GM12878 (cell line): ENCODE data around the gene DCAF7. TPM values are rescaled to one million over a fixed set of nuclear protein-coding genes. Genes with fewer than 3 reads are reported as not detected.

Source experiments
- ATAC-seq: fragments of 200-7000 bp; cut with Tn5 transposase; 3 replicates; pipeline ENCODE4 v1.9.1; 2020; ENCODE audit warnings: mild to moderate bottlenecking, moderate library complexity
- BruUV-seq: library from RNA; stranded (reverse); fragments of 400-500 nt; replicated peaks from 2 replicates; lab custom pipeline; 2021; lab: Mats Ljungman, UMichigan
- CTCF ChIA-PET: fragments of 300-600 bp; sonication (Branson Sonifier 250); formaldehyde crosslinking; extraction: SDS; loops from one replicate; lab custom pipeline; 2021; ENCODE audit warnings: inconsistent platforms; lab: Yijun Ruan, JAX
- POLR2A ChIA-PET: fragments of 350-600 bp; formaldehyde crosslinking; extraction: SDS; loops from one replicate; lab custom pipeline; 2021; ENCODE audit warnings: inconsistent platforms; lab: Charles Lee
- RAD21 ChIA-PET: fragments of 300-600 bp; sonication (Branson Sonifier 250); formaldehyde crosslinking; loops from one replicate; lab custom pipeline; 2023; ENCODE audit warnings: antibody characterized with exemption; ENCODE audit not compliant: unreplicated experiment; lab: Charles Lee
- SMC1A ChIA-PET: fragments of 300-600 bp; sonication (Branson Sonifier 250); formaldehyde crosslinking; loops from one replicate; lab custom pipeline; 2023; ENCODE audit not compliant: unreplicated experiment, uncharacterized antibody; lab: Charles Lee
- DNase-seq: peaks from one replicate; pipeline ENCODE4 v3.0.0-alpha.2; 2011; ENCODE audit warnings: low read depth, low spot score
- FAIRE-seq: peaks from 3 replicates; lab custom pipeline; 2011; peaks lifted over from hg19 to GRCh38; lab: Jason Lieb, UNC
- H2AFZ ChIP-seq: 2 replicates; pipeline ENCODE4 v1.6.0; 2011; ENCODE audit warnings: low read depth, low read length, control low read depth; ENCODE audit not compliant: control insufficient read depth
- H3K27ac ChIP-seq: 2 replicates; pipeline ENCODE4 v1.5.1; 2011; ENCODE audit warnings: control low read depth; ENCODE audit not compliant: control insufficient read depth, insufficient read depth
- H3K27me3 ChIP-seq, 2 experiments: replicated peaks in 1 of 2; 2 replicates each; pipeline versions ENCODE4 v1.6.0 to v1.6.1; 2011; ENCODE audit warnings: low read length in 1 of 2; ENCODE audit not compliant: control insufficient read depth in 2 of 2, insufficient read depth in 2 of 2
- H3K36me3 ChIP-seq, 2 experiments: 2 replicates each; pipeline ENCODE4 v1.5.1; 2011; ENCODE audit warnings: low read length in 1 of 2; ENCODE audit not compliant: control insufficient read depth in 2 of 2, insufficient read depth in 2 of 2
- H3K4me1 ChIP-seq: 2 replicates; pipeline ENCODE4 v1.6.1; 2011; ENCODE audit warnings: mild to moderate bottlenecking, low read length, moderate library complexity, mixed read lengths; ENCODE audit not compliant: control insufficient read depth, insufficient read depth
- H3K4me2 ChIP-seq: 2 replicates; pipeline ENCODE4 v1.6.0; 2011; ENCODE audit warnings: control low read depth; ENCODE audit not compliant: control insufficient read depth, insufficient read depth
- H3K4me3 ChIP-seq: fragments of 200-600 bp; sonication (generic); 2 replicates; pipeline ENCODE4 v1.5.1; 2016
- H3K79me2 ChIP-seq: 2 replicates; pipeline ENCODE4 v1.6.0; 2011; ENCODE audit warnings: low read length; ENCODE audit not compliant: control insufficient read depth, insufficient read depth
- H3K9ac ChIP-seq: 2 replicates; pipeline ENCODE4 v1.8.0; 2011; ENCODE audit warnings: low read length, control low read depth, mixed read lengths; ENCODE audit not compliant: control insufficient read depth, insufficient read depth
- H3K9me3 ChIP-seq: replicated peaks from 3 replicates; pipeline ENCODE4 v1.5.1; 2011; ENCODE audit warnings: mild to moderate bottlenecking, low read length; ENCODE audit not compliant: control insufficient read depth, insufficient read depth
- H4K20me1 ChIP-seq: 2 replicates; pipeline ENCODE4 v1.6.0; 2011; ENCODE audit not compliant: control insufficient read depth, insufficient read depth
- CHD4 ChIP-seq: fragments of 200-600 bp; sonication (generic); IDR thresholded peaks from 2 replicates; pipeline ENCODE4 v1.6.1; 2016; ENCODE audit warnings: mild to moderate bottlenecking
- DPF2 ChIP-seq: fragments of 450-650 bp; IDR thresholded peaks from 2 replicates; pipeline ENCODE4 v1.6.1; 2017; ENCODE audit warnings: mild to moderate bottlenecking
- EGR1 ChIP-seq, 2 experiments: IDR thresholded peaks; 1 replicate in 1 of 2; 2 replicates in 1 of 2; pipeline ENCODE4 v1.6.1; 2011 to 2012; ENCODE audit warnings: low read depth in 2 of 2, low read length in 2 of 2, borderline replicate concordance in 1 of 2, mild to moderate bottlenecking in 1 of 2, moderate library complexity in 1 of 2
- ETV6 ChIP-seq, 2 experiments: fragments of 450-650 bp in 1 of 2; IDR thresholded peaks in 1 of 2; conservative IDR thresholded peaks in 1 of 2; 2 replicates each; pipeline ENCODE4 v1.6.1; 2014; ENCODE audit warnings: antibody characterized with exemption in 1 of 2, borderline replicate concordance in 1 of 2, low read depth in 1 of 2, mild to moderate bottlenecking in 1 of 2, moderate library complexity in 1 of 2
- GABPA ChIP-seq: IDR thresholded peaks from 2 replicates; pipeline ENCODE4 v1.6.1; 2014; ENCODE audit warnings: antibody characterized with exemption, low read depth, mild to moderate bottlenecking, inconsistent platforms
- MYB ChIP-seq: fragments of 150-350 bp; IDR thresholded peaks from 2 replicates; pipeline ENCODE4 v1.6.1; 2014; ENCODE audit warnings: mild to moderate bottlenecking, low read depth, low read length, borderline replicate concordance
- RBBP5 ChIP-seq: fragments of 200-600 bp; sonication (generic); conservative IDR thresholded peaks from 2 replicates; pipeline ENCODE4 v1.6.1; 2016
- RCOR1 ChIP-seq: conservative IDR thresholded peaks from 2 replicates; pipeline ENCODE4 v1.6.1; 2012; ENCODE audit warnings: low read depth, low read length, improper control_type of control experiment
- TCF12 ChIP-seq: IDR thresholded peaks from 2 replicates; pipeline ENCODE4 v1.6.1; 2011; ENCODE audit warnings: low read depth, mild to moderate bottlenecking, low read length
- WGBS: methylation state at CpG from one replicate; pipeline ENCODE4 v1.1.6; 2016; ENCODE audit warnings: low lambda C conversion rate; ENCODE audit not compliant: insufficient replicate concordance, insufficient coverage; ENCODE audit errors: missing lambda C conversion rate; 5-methylcytosine and 5-hydroxymethylcytosine counted together
- in situ Hi-C: fragments of 300-500 bp; cut with MboI; formaldehyde crosslinking; loops from 9 replicates; pipeline ENCODE4 v1.14.3; 2018; ENCODE audit warnings: mixed read lengths
- intact Hi-C: fragments of 100-400 bp; cut with micrococcal nuclease; formaldehyde crosslinking; loops from one replicate; pipeline ENCODE4 v1.14.2; 2022; ENCODE audit not compliant: unreplicated experiment
- polyA plus RNA-seq, 11 experiments: library from polyadenylated mRNA; depleted of rRNA in 4 of 11; unstranded in 6 of 11; stranded (reverse) in 5 of 11; fragments of >200 nt; fragmentation: Nextera tagmentation in 4 of 11; fragmentation: Illumina TruSeq in 1 of 11; extraction: Ambion mirVana in 4 of 11; extraction: Trizol in 1 of 11; gene quantifications; 1 replicate in 1 of 11; 2 replicates in 10 of 11; pipeline versions ENCODE4 v1.2.1 to v1.2.3, GENCODE V29; 2011 to 2016; ENCODE audit warnings: inconsistent platforms in 2 of 11, missing spikeins in 2 of 11, low read depth in 1 of 11
- total RNA-seq, 4 experiments: library from RNA; depleted of rRNA in 3 of 4; stranded (reverse); fragments of >200 nt in 3 of 4; fragmentation: Illumina TruSeq in 1 of 4; extraction: Trizol in 1 of 4; gene quantifications; 2 replicates each; pipeline versions ENCODE4 v1.2.1 to v1.2.3, GENCODE V29; 2013 to 2021
- TF ChIP-seq, protein P1 (sequence below): IDR thresholded peaks from 2 replicates; pipeline ENCODE4 v1.6.1; 2011; ENCODE audit warnings: mild to moderate bottlenecking, low read depth, low read length, moderate library complexity; ENCODE audit not compliant: insufficient replicate concordance
- TF ChIP-seq, protein P2 (sequence below): IDR thresholded peaks from 2 replicates; pipeline ENCODE4 v1.6.1; 2012; ENCODE audit warnings: low read length, inconsistent platforms
- TF ChIP-seq, protein P3 (sequence below): fragments of 450-650 bp; formaldehyde crosslinking; IDR thresholded peaks from 2 replicates; pipeline ENCODE4 v1.4.0; 2022; ENCODE audit warnings: mild to moderate bottlenecking, moderate library complexity

The DCAF7 gene
- total and polyA plus RNA-seq, 10 of the 15 experiments (the other 5 are each of a cell fraction or from before 2014, with no cell fraction given): 27.0 to 103 (median 54.5) TPM

DNA sequence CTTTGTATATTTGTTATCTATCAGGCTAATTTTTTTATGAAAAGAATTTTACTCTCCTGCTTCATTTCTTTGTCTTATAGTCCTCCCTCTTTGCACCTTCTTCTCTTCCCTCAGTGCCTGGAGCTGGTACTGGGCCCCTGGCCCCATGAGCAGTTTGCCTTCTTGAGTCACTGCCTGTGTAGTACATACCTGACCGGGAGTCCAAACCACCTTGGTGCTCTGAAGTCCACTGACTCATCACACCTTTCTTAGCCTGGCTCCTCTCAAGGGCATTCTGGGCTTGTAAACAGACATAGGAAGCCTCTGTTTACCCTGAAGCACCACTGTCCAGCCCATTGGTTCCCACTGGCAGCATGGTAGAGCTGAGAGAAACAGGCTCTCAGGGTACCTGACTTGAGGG lies 39.4 kb downstream of the DCAF7 start (continued):
- TF ChIP-seq CHD4: no peak

DNA sequence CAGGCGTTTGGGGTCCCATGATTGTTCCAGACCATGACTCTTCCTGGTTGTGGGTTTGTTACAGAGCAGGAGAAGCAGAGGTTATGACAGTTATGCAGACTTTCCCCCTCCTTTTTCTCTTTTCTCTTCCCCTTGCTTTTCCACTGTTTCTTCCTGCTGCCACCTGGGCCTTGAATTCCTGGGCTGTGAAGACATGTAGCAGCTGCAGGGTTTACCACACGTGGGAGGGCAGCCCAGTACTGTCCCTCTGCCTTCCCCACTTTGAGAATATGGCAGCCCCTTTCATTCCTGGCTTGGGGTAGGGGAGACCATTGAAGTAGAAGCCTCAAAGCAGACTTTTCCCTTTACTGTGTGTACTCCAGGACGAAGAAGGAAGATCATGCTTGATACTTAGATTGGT lies 42.5 kb downstream of the DCAF7 start:
- intact Hi-C loops (no loop called here), in situ Hi-C loops (no loop called here)
- CTCF ChIA-PET: no interaction called here
- no peak overlapping the region for H3K4me2 ChIP-seq
- no peak overlapping the region for H3K4me3 ChIP-seq
- POLR2A ChIA-PET: no interaction called here
- RAD21 ChIA-PET: no interaction called here
- no peak for ATAC-seq
- H3K9ac ChIP-seq: no peak overlapping the region
- no peaks in the 10 kb centered on the region for H4K20me1 ChIP-seq
- H3K36me3 ChIP-seq: peaks cover 22 to 37% of the 10 kb centered on the region in 2 experiments; a peak in 3 of 4 replicates
- no peaks in the 10 kb centered on the region for H3K79me2 ChIP-seq
- no peak for FAIRE-seq
- H2AFZ ChIP-seq: no peak overlapping the region
- no TSS peak for BruUV-seq
- H3K4me1 ChIP-seq: no peaks in the 10 kb centered on the region
- no peaks in the 10 kb centered on the region for H3K9me3 ChIP-seq
- SMC1A ChIA-PET: interaction anchor here (1.3 to 1.8 kb wide), 2 partner anchors 9 to 11 kb away, joined by 3 read pairs; no protein-coding TSS in a partner anchor
- no peak for DNase-seq
- 73% methylated on average over 3 of the region's 3 CpGs for WGBS
- H3K27me3 ChIP-seq: no peaks in the 10 kb centered on the region
- H3K27ac ChIP-seq: no peak overlapping the region
- no peak for TF ChIP-seq TCF12
- TF ChIP-seq CHD4: no peak
- TF ChIP-seq, protein P1, sequence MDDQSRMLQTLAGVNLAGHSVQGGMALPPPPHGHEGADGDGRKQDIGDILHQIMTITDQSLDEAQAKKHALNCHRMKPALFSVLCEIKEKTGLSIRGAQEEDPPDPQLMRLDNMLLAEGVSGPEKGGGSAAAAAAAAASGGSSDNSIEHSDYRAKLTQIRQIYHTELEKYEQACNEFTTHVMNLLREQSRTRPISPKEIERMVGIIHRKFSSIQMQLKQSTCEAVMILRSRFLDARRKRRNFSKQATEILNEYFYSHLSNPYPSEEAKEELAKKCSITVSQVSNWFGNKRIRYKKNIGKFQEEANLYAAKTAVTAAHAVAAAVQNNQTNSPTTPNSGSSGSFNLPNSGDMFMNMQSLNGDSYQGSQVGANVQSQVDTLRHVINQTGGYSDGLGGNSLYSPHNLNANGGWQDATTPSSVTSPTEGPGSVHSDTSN: no peak
- TF ChIP-seq DPF2: no peak
- no peak for TF ChIP-seq MYB
- TF ChIP-seq RCOR1: no peak
- TF ChIP-seq EGR1 (IDR thresholded peaks at IDR 0.05; ENCODE audit: borderline replicate concordance in 1 of 2, low read depth in 2 of 2, low read length in 2 of 2): no peak
- no peak for TF ChIP-seq RBBP5
- no peak for TF ChIP-seq ETV6 (conservative IDR thresholded peaks at IDR 0.05 in 1 of 2, IDR thresholded peaks at IDR 0.05 in 1 of 2; ENCODE audit: borderline replicate concordance in 1 of 2, low read depth in 1 of 2)
- TF ChIP-seq, protein P2, sequence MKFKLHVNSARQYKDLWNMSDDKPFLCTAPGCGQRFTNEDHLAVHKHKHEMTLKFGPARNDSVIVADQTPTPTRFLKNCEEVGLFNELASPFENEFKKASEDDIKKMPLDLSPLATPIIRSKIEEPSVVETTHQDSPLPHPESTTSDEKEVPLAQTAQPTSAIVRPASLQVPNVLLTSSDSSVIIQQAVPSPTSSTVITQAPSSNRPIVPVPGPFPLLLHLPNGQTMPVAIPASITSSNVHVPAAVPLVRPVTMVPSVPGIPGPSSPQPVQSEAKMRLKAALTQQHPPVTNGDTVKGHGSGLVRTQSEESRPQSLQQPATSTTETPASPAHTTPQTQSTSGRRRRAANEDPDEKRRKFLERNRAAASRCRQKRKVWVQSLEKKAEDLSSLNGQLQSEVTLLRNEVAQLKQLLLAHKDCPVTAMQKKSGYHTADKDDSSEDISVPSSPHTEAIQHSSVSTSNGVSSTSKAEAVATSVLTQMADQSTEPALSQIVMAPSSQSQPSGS: no peak
- TF ChIP-seq GABPA: no peak
- TF ChIP-seq, protein P3, sequence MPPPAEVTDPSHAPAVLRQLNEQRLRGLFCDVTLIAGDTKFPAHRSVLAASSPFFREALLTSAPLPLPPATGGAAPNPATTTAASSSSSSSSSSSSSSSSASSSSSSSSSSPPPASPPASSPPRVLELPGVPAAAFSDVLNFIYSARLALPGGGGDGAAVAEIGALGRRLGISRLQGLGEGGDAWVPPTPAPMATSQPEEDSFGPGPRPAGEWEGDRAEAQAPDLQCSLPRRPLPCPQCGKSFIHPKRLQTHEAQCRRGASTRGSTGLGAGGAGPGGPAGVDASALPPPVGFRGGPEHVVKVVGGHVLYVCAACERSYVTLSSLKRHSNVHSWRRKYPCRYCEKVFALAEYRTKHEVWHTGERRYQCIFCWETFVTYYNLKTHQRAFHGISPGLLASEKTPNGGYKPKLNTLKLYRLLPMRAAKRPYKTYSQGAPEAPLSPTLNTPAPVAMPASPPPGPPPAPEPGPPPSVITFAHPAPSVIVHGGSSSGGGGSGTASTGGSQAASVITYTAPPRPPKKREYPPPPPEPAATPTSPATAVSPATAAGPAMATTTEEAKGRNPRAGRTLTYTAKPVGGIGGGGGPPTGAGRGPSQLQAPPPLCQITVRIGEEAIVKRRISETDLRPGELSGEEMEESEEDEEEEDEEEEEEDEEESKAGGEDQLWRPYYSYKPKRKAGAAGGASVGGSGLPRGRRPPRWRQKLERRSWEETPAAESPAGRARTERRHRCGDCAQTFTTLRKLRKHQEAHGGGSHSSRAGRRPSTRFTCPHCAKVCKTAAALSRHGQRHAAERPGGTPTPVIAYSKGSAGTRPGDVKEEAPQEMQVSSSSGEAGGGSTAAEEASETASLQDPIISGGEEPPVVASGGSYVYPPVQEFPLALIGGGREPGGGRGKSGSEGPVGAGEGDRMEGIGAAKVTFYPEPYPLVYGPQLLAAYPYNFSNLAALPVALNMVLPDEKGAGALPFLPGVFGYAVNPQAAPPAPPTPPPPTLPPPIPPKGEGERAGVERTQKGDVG: no peak
